ENCODE results near the gene STOX1.

GRCh38 chr10:68829521-68829920, 2.2 kb downstream of the STOX1 start:
- TF ChIP-seq POLR2A (IDR thresholded peaks at IDR 0.05) (no peak), CTCF (IDR thresholded peaks at IDR 0.05) (no peak)
